SKM-1 (cell line): ENCODE measurements around the gene ITPR1.

ENCODE experiments used
- DNase-seq: peaks from one replicate; lab custom pipeline; 2025; ENCODE audit not compliant: unreplicated experiment; lab: John Stamatoyannopoulos, UW

The ITPR1 gene

GRCh38 chr3:4821338-4821737 is 328.2 kb downstream of the ITPR1 start:
- DNase-seq: no peak

- DNase-seq: no peak
Observed at GRCh38 chr3:4821975-4822374, 328.8 kb downstream of the ITPR1 start.

GRCh38 chr3:4822568-4822967 is 329.4 kb downstream of the ITPR1 start:
- no peak for DNase-seq

GRCh38 chr3:4823385-4823784 is 330.2 kb downstream of the ITPR1 start:
- DNase-seq: no peak

- no peak for DNase-seq
Observed at GRCh38 chr3:4823986-4824925, 331.1 kb downstream of the ITPR1 start.

- no peak for DNase-seq
Observed at GRCh38 chr3:4824926-4825325, 331.8 kb downstream of the ITPR1 start.

GRCh38 chr3:4825436-4826236 is 332.5 kb downstream of the ITPR1 start:
- peak; percentile 26 for DNase-seq

- DNase-seq: no peak
Observed at GRCh38 chr3:4826237-4827100, 333.3 kb downstream of the ITPR1 start.

GRCh38 chr3:4827767-4828166 is 334.6 kb downstream of the ITPR1 start:
- no peak for DNase-seq

GRCh38 chr3:4828279-4829030 is 335.3 kb downstream of the ITPR1 start:
- no peak for DNase-seq

- no peak for DNase-seq
Observed at GRCh38 chr3:4829031-4829394, 335.9 kb downstream of the ITPR1 start.

GRCh38 chr3:4830586-4830914 is 337.4 kb downstream of the ITPR1 start:
- DNase-seq: no peak

GRCh38 chr3:4831580-4831950 is 338.4 kb downstream of the ITPR1 start:
- no peak for DNase-seq

GRCh38 chr3:4833471-4833870 is 340.3 kb downstream of the ITPR1 start:
- DNase-seq: no peak

- no peak for DNase-seq
Observed at GRCh38 chr3:4834403-4834866, 341.3 kb downstream of the ITPR1 start.

- no peak for DNase-seq
Observed at GRCh38 chr3:4835616-4836043, 342.5 kb downstream of the ITPR1 start.

GRCh38 chr3:4836516-4836915 is 343.4 kb downstream of the ITPR1 start:
- no peak for DNase-seq

- no peak for DNase-seq
Observed at GRCh38 chr3:4837374-4837930, 344.3 kb downstream of the ITPR1 start.

GRCh38 chr3:4838621-4839022 is 345.5 kb downstream of the ITPR1 start:
- DNase-seq: no peak

- DNase-seq: no peak
Observed at GRCh38 chr3:4839278-4839677, 346.1 kb downstream of the ITPR1 start.
